Breast epithelium (tissue), 3 donors: Measurements from ENCODE around the gene CD151.

Experiments used
- POLR2AphosphoS5 ChIP-seq, 3 donors: sonication (generic); formaldehyde crosslinking; IDR thresholded peaks; one replicate each; pipeline ENCODE4 v1.6.1; 2017; ENCODE audit warnings: antibody characterized with exemption in 3 of 3
- TF ChIP-seq, protein P1 (sequence below), 3 donors: fragments of 450-650 bp; IDR thresholded peaks; one replicate each; pipeline ENCODE4 v1.5.1; 2016 to 2017; ENCODE audit warnings: antibody characterized with exemption in 3 of 3, mild to moderate bottlenecking in 3 of 3, moderate library complexity in 3 of 3

DNA sequence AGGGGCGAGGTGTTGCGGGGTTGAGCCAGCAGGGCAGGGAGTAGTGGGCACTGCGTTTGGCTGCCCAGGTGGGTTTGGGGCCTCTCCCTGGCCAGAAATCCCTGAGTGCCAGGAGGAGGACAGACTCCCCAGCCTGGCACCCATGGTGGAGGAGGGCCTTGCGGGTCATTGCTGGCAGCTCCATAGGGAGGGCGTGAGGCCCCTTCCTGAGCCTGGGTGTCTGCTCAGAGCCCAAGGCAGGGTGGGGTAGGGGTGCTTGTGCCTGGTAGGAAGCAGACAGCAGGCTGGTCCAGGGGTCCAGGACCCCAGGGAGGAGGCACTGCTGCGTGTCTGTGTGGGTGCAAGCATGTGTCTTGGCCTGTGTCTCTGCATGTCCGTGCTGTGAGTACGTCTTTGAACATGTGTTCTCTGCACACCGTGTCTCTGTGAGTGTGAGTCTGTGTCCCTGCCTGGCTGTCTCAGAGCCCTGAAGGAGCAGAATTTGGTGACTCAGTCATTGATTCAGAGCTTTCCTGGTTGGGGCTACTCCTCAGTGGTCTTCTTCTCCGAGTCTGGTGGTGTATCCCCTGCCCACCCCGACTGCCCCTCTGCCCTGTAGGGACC is 13.8 kb downstream of the CD151 start:
- TF ChIP-seq, protein P1, sequence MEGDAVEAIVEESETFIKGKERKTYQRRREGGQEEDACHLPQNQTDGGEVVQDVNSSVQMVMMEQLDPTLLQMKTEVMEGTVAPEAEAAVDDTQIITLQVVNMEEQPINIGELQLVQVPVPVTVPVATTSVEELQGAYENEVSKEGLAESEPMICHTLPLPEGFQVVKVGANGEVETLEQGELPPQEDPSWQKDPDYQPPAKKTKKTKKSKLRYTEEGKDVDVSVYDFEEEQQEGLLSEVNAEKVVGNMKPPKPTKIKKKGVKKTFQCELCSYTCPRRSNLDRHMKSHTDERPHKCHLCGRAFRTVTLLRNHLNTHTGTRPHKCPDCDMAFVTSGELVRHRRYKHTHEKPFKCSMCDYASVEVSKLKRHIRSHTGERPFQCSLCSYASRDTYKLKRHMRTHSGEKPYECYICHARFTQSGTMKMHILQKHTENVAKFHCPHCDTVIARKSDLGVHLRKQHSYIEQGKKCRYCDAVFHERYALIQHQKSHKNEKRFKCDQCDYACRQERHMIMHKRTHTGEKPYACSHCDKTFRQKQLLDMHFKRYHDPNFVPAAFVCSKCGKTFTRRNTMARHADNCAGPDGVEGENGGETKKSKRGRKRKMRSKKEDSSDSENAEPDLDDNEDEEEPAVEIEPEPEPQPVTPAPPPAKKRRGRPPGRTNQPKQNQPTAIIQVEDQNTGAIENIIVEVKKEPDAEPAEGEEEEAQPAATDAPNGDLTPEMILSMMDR (IDR thresholded peaks at IDR 0.05): no peak
- TF ChIP-seq POLR2AphosphoS5 (IDR thresholded peaks at IDR 0.05): no peak
